Measurements from ENCODE around the gene DPH7. TPM values are rescaled to one million over a fixed set of nuclear protein-coding genes. Genes with fewer than 3 reads are reported as not detected.
A peak's percentile ranks its signal among the peaks of the same experiment; 100 is the strongest.

Gene DPH7
- total RNA-seq, 1 experiment from 2014 or later: 35.9 TPM

DNA sequence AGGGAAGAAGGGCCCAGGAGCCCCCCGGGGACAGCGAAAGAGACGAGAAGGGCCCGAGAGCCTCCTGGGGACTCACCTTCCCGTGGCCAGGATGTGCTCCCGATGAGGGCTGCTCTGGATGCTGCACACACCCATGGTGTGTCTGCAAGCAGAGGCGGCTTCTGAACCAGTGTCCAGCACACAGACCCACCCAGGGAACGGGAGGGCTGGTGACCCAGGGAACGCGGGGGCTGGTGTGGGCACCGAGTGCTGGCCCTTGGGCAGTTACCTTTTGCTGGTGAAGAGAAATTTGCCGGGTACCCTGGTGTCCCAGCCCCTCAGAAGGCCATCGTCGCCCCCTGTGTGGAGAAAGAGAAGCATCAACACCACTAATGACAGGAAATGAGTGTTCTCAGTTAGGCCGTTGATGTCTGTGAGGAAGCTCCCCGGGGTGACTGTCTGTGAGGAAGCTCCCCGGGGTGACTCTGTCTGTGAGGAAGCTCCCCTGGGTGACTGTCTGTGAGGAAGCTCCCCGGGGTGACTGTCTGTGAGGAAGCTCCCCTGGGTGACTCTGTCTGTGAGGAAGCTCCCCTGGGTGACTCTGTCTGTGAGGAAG, 13.8 kb downstream of the DPH7 start:
- no TSS peak for BruUV-seq (replicated peaks)
- no peak for TF ChIP-seq POLR2AphosphoS5 (IDR thresholded peaks at IDR 0.05; ENCODE audit: low read depth, low read length)
- no peak for TF ChIP-seq TCF7L2 (IDR thresholded peaks at IDR 0.05; ENCODE audit: low read depth, low read length)
- no peak for TF ChIP-seq SIN3A (IDR thresholded peaks at IDR 0.05; ENCODE audit: borderline replicate concordance, insufficient read depth, low read depth, low read length)
- no peak for TF ChIP-seq REST (IDR thresholded peaks at IDR 0.05; ENCODE audit: insufficient read depth in 1 of 2, low read depth in 2 of 2, low read length in 1 of 2)
- no peak for TF ChIP-seq CTCF (IDR thresholded peaks at IDR 0.05)
- H3K27me3 ChIP-seq (ENCODE audit: control insufficient read depth, insufficient read depth, low read length): no peaks in the 10 kb centered on the region
- H3K9me3 ChIP-seq (ENCODE audit: control insufficient read depth, insufficient read depth, low read depth, low read length): no peaks in the 10 kb centered on the region
- ATAC-seq (no peak), DNase-seq (ENCODE audit: low read depth, low spot score) (no peak)
- H3K27ac ChIP-seq (ENCODE audit: low read length): no peak overlapping the region
- ChIA-PET CTCF (no interaction called here), POLR2A (no interaction called here)
- no peak overlapping the region for H3K4me3 ChIP-seq (ENCODE audit: low read depth in 2 of 2, low read length in 2 of 2)
- intact Hi-C loops (cut with micrococcal nuclease; ENCODE audit: unreplicated experiment) (no loop called here), in situ Hi-C loops (cut with HindIII; ENCODE audit: low pct_unique_long_range_greater_than_20kb, low sequenced_read_pairs) (no loop called here)
- peaks cover 1% of the 10 kb centered on the region; the same call in 1 of the 2 replicates for H3K4me1 ChIP-seq (ENCODE audit: control insufficient read depth, insufficient read depth, low read length)
- H3K36me3 ChIP-seq (ENCODE audit: control insufficient read depth, insufficient read depth, low read length): no peaks in the 10 kb centered on the region; the same call in 1 of the 2 replicates

- POLR2A ChIA-PET: no interaction called here
Observed at GRCh38 chr9:137564134-137564533, 14.6 kb downstream of the DPH7 start.

More at GRCh38 chr9:137564134-137564533, 14.6 kb downstream of the DPH7 start:
- Histone ChIP-seq H3K36me3 (ENCODE audit: control insufficient read depth, insufficient read depth, low read length) (no peaks in the 10 kb centered on the region; the same call in 1 of the 2 replicates), H3K4me3 (ENCODE audit: low read depth in 2 of 2, low read length in 2 of 2) (no peak overlapping the region), H3K27me3 (ENCODE audit: control insufficient read depth, insufficient read depth, low read length) (no peaks in the 10 kb centered on the region), H3K27ac (ENCODE audit: low read length) (no peak overlapping the region), H3K4me1 (ENCODE audit: control insufficient read depth, insufficient read depth, low read length) (peaks cover 3% of the 10 kb centered on the region; the same call in 1 of the 2 replicates), H3K9me3 (ENCODE audit: control insufficient read depth, insufficient read depth, low read depth, low read length) (no peaks in the 10 kb centered on the region)
- BruUV-seq (replicated peaks): no TSS peak
- DNase-seq (ENCODE audit: low read depth, low spot score): no peak
- 0 out of 2 replicates have a peak, but pooled peaks have one; percentile 30 for ATAC-seq
- TF ChIP-seq POLR2AphosphoS5 (IDR thresholded peaks at IDR 0.05; ENCODE audit: low read depth, low read length) (no peak), REST (IDR thresholded peaks at IDR 0.05; ENCODE audit: insufficient read depth in 1 of 2, low read depth in 2 of 2, low read length in 1 of 2) (no peak), CTCF (IDR thresholded peaks at IDR 0.05) (no peak), SIN3A (IDR thresholded peaks at IDR 0.05; ENCODE audit: borderline replicate concordance, insufficient read depth, low read depth, low read length) (no peak), TCF7L2 (IDR thresholded peaks at IDR 0.05; ENCODE audit: low read depth, low read length) (no peak)
- intact Hi-C loops (cut with micrococcal nuclease; ENCODE audit: unreplicated experiment) (no loop called here), in situ Hi-C loops (cut with HindIII; ENCODE audit: low pct_unique_long_range_greater_than_20kb, low sequenced_read_pairs) (no loop called here)
- CTCF ChIA-PET: interaction anchor here (0.6 kb wide), 1 partner anchor 291 kb away, joined by 4 read pairs; no protein-coding TSS in a partner anchor
